HG02852 (cell line): Measurements from ENCODE around the gene STRBP.

Experiments
- ATAC-seq: cut with Tn5 transposase; IDR thresholded peaks from one replicate; pipeline ENCODE4 v1.9.1; 2021; ENCODE audit warnings: mild to moderate bottlenecking, moderate library complexity; ENCODE audit not compliant: unreplicated experiment

The STRBP gene

DNA sequence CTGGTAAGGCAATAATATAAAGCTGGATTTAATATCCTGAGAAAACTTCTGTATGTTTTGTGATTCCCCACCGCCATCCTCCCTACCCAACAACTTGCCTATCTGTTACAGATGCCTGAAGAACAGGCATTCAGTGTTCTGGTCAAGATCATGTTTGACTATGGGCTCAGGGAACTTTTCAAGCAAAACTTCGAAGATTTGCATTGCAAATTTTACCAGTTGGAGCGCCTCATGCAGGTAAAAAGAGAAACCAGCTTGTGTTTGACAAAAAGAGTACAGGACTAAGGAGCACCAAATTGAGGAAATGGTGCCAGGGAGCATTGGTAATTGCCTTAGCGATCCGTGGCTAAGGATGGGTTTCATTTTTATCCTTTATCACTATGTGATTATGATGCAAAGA is 194.9 kb downstream of the STRBP start:
- no peak for ATAC-seq

DNA sequence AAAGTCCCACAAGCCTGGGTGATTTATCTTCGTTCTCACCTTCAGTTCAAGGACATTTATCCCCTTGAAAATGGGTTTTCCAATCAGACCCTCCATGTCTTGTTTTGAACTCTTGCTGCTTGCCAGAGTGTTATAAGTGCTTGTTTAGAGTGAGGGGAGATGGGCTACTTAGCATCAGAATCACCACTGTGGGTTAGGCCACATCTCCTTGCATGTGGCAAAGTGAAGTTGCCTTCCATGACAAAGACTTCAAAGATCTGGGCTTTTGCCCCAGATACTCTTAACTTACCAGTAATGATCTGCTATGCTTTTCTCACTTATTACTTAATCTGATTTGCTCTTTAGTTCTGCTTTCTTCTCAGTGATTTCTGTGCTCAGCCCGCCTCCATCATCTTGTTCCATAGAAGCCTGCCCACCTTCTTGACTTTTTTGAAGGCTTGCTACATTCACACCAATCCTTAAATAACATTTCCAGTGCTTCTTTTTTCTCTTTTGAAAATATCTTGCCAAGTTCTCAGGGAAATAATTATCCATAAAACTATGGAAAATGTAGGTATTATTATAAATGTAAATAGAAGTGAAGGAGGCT is 195.9 kb downstream of the STRBP start:
- no peak for ATAC-seq
